HG02973 (cell line): ENCODE results near the gene PAH.

Source experiments
- ATAC-seq: cut with Tn5 transposase; IDR thresholded peaks from one replicate; pipeline ENCODE4 v1.9.1; 2021; ENCODE audit warnings: moderate library complexity; ENCODE audit not compliant: unreplicated experiment

PAH gene

GRCh38 chr12:102902093-102902492 is 15.0 kb downstream of the PAH start:
- no peak for ATAC-seq

- ATAC-seq, result no peak
These were observed 16.7 kb downstream of the PAH start for GRCh38 chr12:102900389-102900788.

GRCh38 chr12:102896067-102896466 is 21.0 kb downstream of the PAH start:
- no peak for ATAC-seq

- ATAC-seq, result no peak
These were observed 25.3 kb downstream of the PAH start for GRCh38 chr12:102891756-102892155.

GRCh38 chr12:102888511-102888910 is 28.5 kb downstream of the PAH start:
- no peak for ATAC-seq

GRCh38 chr12:102885043-102885932 is 31.8 kb downstream of the PAH start:
- ATAC-seq, result no peak

- peak; percentile 52 for ATAC-seq
These were observed 33.7 kb downstream of the PAH start for GRCh38 chr12:102883204-102883799.

GRCh38 chr12:102880783-102881182 is 36.3 kb downstream of the PAH start:
- no peak for ATAC-seq

- ATAC-seq, result no peak
These were observed 37.8 kb downstream of the PAH start for GRCh38 chr12:102879144-102879763.

GRCh38 chr12:102876883-102877282 is 40.2 kb downstream of the PAH start:
- ATAC-seq, result no peak

- no peak for ATAC-seq
These were observed 42.2 kb downstream of the PAH start for GRCh38 chr12:102874819-102875218.

GRCh38 chr12:102873077-102873476 is 44.0 kb downstream of the PAH start:
- no peak for ATAC-seq

GRCh38 chr12:102871014-102871413 is 46.0 kb downstream of the PAH start:
- no peak for ATAC-seq

- ATAC-seq, result no peak
These were observed 47.5 kb downstream of the PAH start for GRCh38 chr12:102869571-102869970.

GRCh38 chr12:102865821-102866615 is 51.0 kb downstream of the PAH start:
- no peak for ATAC-seq

- ATAC-seq, result no peak
These were observed 54.6 kb downstream of the PAH start for GRCh38 chr12:102862486-102862885.

GRCh38 chr12:102851246-102851645 is 65.8 kb downstream of the PAH start:
- ATAC-seq, result no peak

GRCh38 chr12:102849722-102850447 is 67.2 kb downstream of the PAH start:
- ATAC-seq, result no peak

- no peak for ATAC-seq
These were observed 68.2 kb downstream of the PAH start for GRCh38 chr12:102848832-102849231.

GRCh38 chr12:102847131-102847530 is 69.9 kb downstream of the PAH start:
- no peak for ATAC-seq
